HUES48 (cell line): ENCODE measurements around the gene MEIS1.
"Not testable (repeated sequence)": the region's sequence is repeated elsewhere in the genome, so short reads cannot be mapped to it uniquely, and the experiment has no call there.

Experiments used
- H3K27ac ChIP-seq: one replicate; pipeline ENCODE4 v1.7.0; 2013; ENCODE audit warnings: low read depth, low read length, inconsistent platforms
- H3K27me3 ChIP-seq: 2 replicates; pipeline ENCODE4 v1.6.1; 2013; ENCODE audit warnings: mild to moderate bottlenecking, low read length; ENCODE audit not compliant: control insufficient read depth, insufficient read depth
- H3K36me3 ChIP-seq: 2 replicates; pipeline ENCODE4 v1.6.1; 2013; ENCODE audit warnings: low read length; ENCODE audit not compliant: control insufficient read depth, insufficient read depth
- H3K4me1 ChIP-seq: 2 replicates; pipeline ENCODE4 v1.6.1; 2013; ENCODE audit warnings: mild to moderate bottlenecking, low read length; ENCODE audit not compliant: control insufficient read depth, insufficient read depth
- H3K4me3 ChIP-seq: 2 replicates; pipeline ENCODE4 v1.5.1; 2013; ENCODE audit warnings: mild to moderate bottlenecking, low read depth, low read length
- H3K9ac ChIP-seq: 2 replicates; pipeline ENCODE4 v1.6.1; 2013; ENCODE audit warnings: mild to moderate bottlenecking, low read depth, low read length, moderate library complexity
- H3K9me3 ChIP-seq: 2 replicates; pipeline ENCODE4 v1.6.1; 2013; ENCODE audit warnings: low read length; ENCODE audit not compliant: control insufficient read depth, insufficient read depth

MEIS1 gene

GRCh38 chr2:66434679-66435548, at the start of gene MEIS1:
MEIS1 (plus strand) TSS chr2:66435125; CDS start chr2:66435857, 732 bp downstream.
- Histone ChIP-seq H3K27me3 (peaks cover 99% of the 10 kb centered on the region), H3K9me3 (no peaks in the 10 kb centered on the region), H3K9ac (0 out of 2 replicates have a peak within 1 kb of the TSS, but pooled peaks have one; percentile 16), H3K36me3 (no peaks in the 10 kb centered on the region), H3K4me1 (peaks cover 57% of the 10 kb centered on the region), H3K4me3 (peak within 1 kb of the TSS; percentile 60), H3K27ac (peak within 1 kb of the TSS; percentile 44)

GRCh38 chr2:66387016-66387753, 47.7 kb upstream of the MEIS1 start:
- no peak overlapping the region for H3K27ac ChIP-seq
- no peak overlapping the region for H3K4me3 ChIP-seq
- no peak overlapping the region for H3K9ac ChIP-seq
- no peaks in the 10 kb centered on the region for H3K27me3 ChIP-seq
- peaks cover 12% of the 10 kb centered on the region; the same call in 1 of the 2 replicates for H3K4me1 ChIP-seq
- H3K36me3 ChIP-seq: no peaks in the 10 kb centered on the region
- no peaks in the 10 kb centered on the region for H3K9me3 ChIP-seq

GRCh38 chr2:66389651-66390131, 45.2 kb upstream of the MEIS1 start:
- H3K9ac ChIP-seq: no peak overlapping the region
- H3K4me3 ChIP-seq: no peak overlapping the region
- H3K9me3 ChIP-seq: no peaks in the 10 kb centered on the region
- H3K27me3 ChIP-seq: no peaks in the 10 kb centered on the region
- peaks cover 12% of the 10 kb centered on the region; the same call in 1 of the 2 replicates for H3K4me1 ChIP-seq
- no peaks in the 10 kb centered on the region for H3K36me3 ChIP-seq
- no peak overlapping the region for H3K27ac ChIP-seq

GRCh38 chr2:66390152-66390551, 44.8 kb upstream of the MEIS1 start:
- no peaks in the 10 kb centered on the region for H3K36me3 ChIP-seq
- no peaks in the 10 kb centered on the region for H3K27me3 ChIP-seq
- H3K4me1 ChIP-seq: peaks cover 12% of the 10 kb centered on the region; the same call in 1 of the 2 replicates
- H3K9me3 ChIP-seq: no peaks in the 10 kb centered on the region
- H3K27ac ChIP-seq: no peak overlapping the region
- no peak overlapping the region for H3K4me3 ChIP-seq
- no peak overlapping the region for H3K9ac ChIP-seq

- Histone ChIP-seq H3K4me3 (peak overlapping the region; percentile 48; the same call in 1 of the 2 replicates), H3K27ac (no peak overlapping the region), H3K27me3 (no peaks in the 10 kb centered on the region), H3K4me1 (peaks cover 12% of the 10 kb centered on the region; the same call in 1 of the 2 replicates), H3K9ac (no peak overlapping the region), H3K9me3 (no peaks in the 10 kb centered on the region), H3K36me3 (no peaks in the 10 kb centered on the region)
Observed at GRCh38 chr2:66390811-66391210, 44.1 kb upstream of the MEIS1 start.

GRCh38 chr2:66391240-66391639, 43.7 kb upstream of the MEIS1 start:
- not testable (repeated sequence) for H3K27ac ChIP-seq, H3K27me3 ChIP-seq, H3K36me3 ChIP-seq, H3K9me3 ChIP-seq, H3K9ac ChIP-seq
- Histone ChIP-seq H3K4me3 (peak overlapping the region; percentile 48; the same call in 1 of the 2 replicates), H3K4me1 (peaks cover 12% of the 10 kb centered on the region; the same call in 1 of the 2 replicates)

GRCh38 chr2:66405473-66405872, 29.5 kb upstream of the MEIS1 start:
- H3K9me3 ChIP-seq: peaks cover 6% of the 10 kb centered on the region; the same call in 1 of the 2 replicates
- no peak overlapping the region for H3K27ac ChIP-seq
- H3K27me3 ChIP-seq: no peaks in the 10 kb centered on the region
- no peaks in the 10 kb centered on the region for H3K36me3 ChIP-seq
- no peaks in the 10 kb centered on the region for H3K4me1 ChIP-seq
- no peak overlapping the region for H3K9ac ChIP-seq
- H3K4me3 ChIP-seq: no peak overlapping the region

GRCh38 chr2:66408905-66409304, 26.0 kb upstream of the MEIS1 start:
- no peak overlapping the region for H3K9ac ChIP-seq
- no peak overlapping the region for H3K4me3 ChIP-seq
- H3K27ac ChIP-seq: no peak overlapping the region
- H3K4me1 ChIP-seq: no peaks in the 10 kb centered on the region
- no peaks in the 10 kb centered on the region for H3K27me3 ChIP-seq
- no peaks in the 10 kb centered on the region for H3K9me3 ChIP-seq
- no peaks in the 10 kb centered on the region for H3K36me3 ChIP-seq

GRCh38 chr2:66412874-66413273, 22.1 kb upstream of the MEIS1 start:
- Histone ChIP-seq H3K27ac (no peak overlapping the region), H3K36me3 (no peaks in the 10 kb centered on the region)

GRCh38 chr2:66414896-66415295, 20.0 kb upstream of the MEIS1 start:
- peak overlapping the region; percentile 0 for H3K27ac ChIP-seq
- H3K9me3 ChIP-seq: no peaks in the 10 kb centered on the region
- H3K27me3 ChIP-seq: no peaks in the 10 kb centered on the region
- no peaks in the 10 kb centered on the region for H3K36me3 ChIP-seq
- no peak overlapping the region for H3K4me3 ChIP-seq
- H3K4me1 ChIP-seq: peaks cover 11% of the 10 kb centered on the region
- H3K9ac ChIP-seq: no peak overlapping the region

More at GRCh38 chr2:66412874-66413273, 22.1 kb upstream of the MEIS1 start:
- Histone ChIP-seq H3K4me3 (no peak overlapping the region), H3K4me1 (peaks cover 11% of the 10 kb centered on the region), H3K9ac (no peak overlapping the region), H3K27me3 (no peaks in the 10 kb centered on the region), H3K9me3 (no peaks in the 10 kb centered on the region)
